ENCODE data around the gene ESYT3.
"Not testable (repeated sequence)": the region's sequence is repeated elsewhere in the genome, so short reads cannot be mapped to it uniquely, and the experiment has no call there.

GRCh38 chr3:138484672-138485071, 50.3 kb downstream of the ESYT3 start:
- TF ChIP-seq CTCF (conservative IDR thresholded peaks at IDR 0.05 in 1 of 2, IDR thresholded peaks at IDR 0.05 in 1 of 2; ENCODE audit: low read depth in 1 of 2, low read length in 2 of 2); EZH2 (IDR thresholded peaks at IDR 0.05; ENCODE audit: low read length, missing control alignments): not testable (repeated sequence)

Measured in fibroblast of lung (primary cell).